Natural killer cell (primary cell): ENCODE results near the gene VGLL3. TPM values are rescaled to one million over a fixed set of nuclear protein-coding genes. Genes with fewer than 3 reads are reported as not detected.

Source experiments
- ATAC-seq, 3 donors: fragments of 150-1000 bp in 2 of 3; fragments of 200-7000 bp in 1 of 3; cut with Tn5 transposase; 1 replicate in 1 of 3; 2 replicates in 2 of 3; pipeline ENCODE4 v1.10.0; 2021; ENCODE audit warnings: mild to moderate bottlenecking in 2 of 3, moderate library complexity in 2 of 3
- DNase-seq, 2 donors: peaks; one replicate each; pipeline versions ENCODE4 v3.0.0 to v3.0.0-alpha.2; 2013 to 2021; ENCODE audit warnings: mixed read lengths in 1 of 2
- H3K27ac ChIP-seq: one replicate; pipeline ENCODE4 v1.5.1; 2013; ENCODE audit warnings: mild to moderate bottlenecking, low read length
- H3K27me3 ChIP-seq: one replicate; pipeline ENCODE4 v1.6.1; 2013; ENCODE audit warnings: low read length; ENCODE audit not compliant: control insufficient read depth, insufficient read depth
- H3K36me3 ChIP-seq: one replicate; pipeline ENCODE4 v1.6.1; 2013; ENCODE audit warnings: low read length; ENCODE audit not compliant: control insufficient read depth, insufficient read depth
- H3K4me1 ChIP-seq: one replicate; pipeline ENCODE4 v1.6.1; 2013; ENCODE audit warnings: low read length; ENCODE audit not compliant: control insufficient read depth, insufficient read depth
- H3K4me3 ChIP-seq: one replicate; pipeline ENCODE4 v1.5.1; 2013; ENCODE audit warnings: low read length
- H3K9me3 ChIP-seq: one replicate; pipeline ENCODE4 v1.6.1; 2013; ENCODE audit warnings: low read length; ENCODE audit not compliant: control insufficient read depth, insufficient read depth
- H3K27ac Mint-ChIP-seq, 2 donors: one replicate each; pipeline ENCODE4 v1.8.0; 2022; ENCODE audit warnings: mild to moderate bottlenecking in 2 of 2, mixed read lengths in 2 of 2, moderate library complexity in 1 of 2
- H3K27me3 Mint-ChIP-seq, 2 donors: one replicate each; pipeline ENCODE4 v1.8.0; 2022; ENCODE audit warnings: low read depth in 2 of 2, mixed read lengths in 2 of 2
- H3K36me3 Mint-ChIP-seq: one replicate; pipeline ENCODE4 v1.8.0; 2022; ENCODE audit warnings: mixed read lengths
- H3K4me1 Mint-ChIP-seq, 2 donors: one replicate each; pipeline ENCODE4 v1.8.0; 2022; ENCODE audit warnings: mixed read lengths in 2 of 2
- H3K4me3 Mint-ChIP-seq: one replicate; pipeline ENCODE4 v1.8.0; 2022; ENCODE audit warnings: mild to moderate bottlenecking, moderate library complexity, mixed read lengths
- H3K9me3 Mint-ChIP-seq, 2 donors: one replicate each; pipeline ENCODE4 v1.8.0; 2022; ENCODE audit warnings: mixed read lengths in 2 of 2
- WGBS: methylation state at CpG from one replicate; pipeline ENCODE4 v1.1.7; 2013; ENCODE audit warnings: missing lambda C conversion rate; ENCODE audit not compliant: insufficient coverage; 5-methylcytosine and 5-hydroxymethylcytosine counted together
- intact Hi-C: fragments of 100-400 bp; cut with micrococcal nuclease; formaldehyde crosslinking; loops from one replicate; pipeline ENCODE4 v1.14.2; 2022
- total RNA-seq, 4 donors: library from RNA; stranded (reverse); fragments of 120-200 nt in 1 of 4; gene quantifications; one replicate each; pipeline versions ENCODE4 v1.2.3 to v1.2.4, GENCODE V29; 2013 to 2022
- TF ChIP-seq, protein P1 (sequence below): fragments of 200-600 bp; IDR thresholded peaks from one replicate; pipeline ENCODE4 v1.8.0; 2022; ENCODE audit warnings: antibody characterized with exemption

The VGLL3 gene
- total RNA-seq, 3 donors from 2014 or later (not counting 1 experiment from before 2014, with no cell fraction given), result not detected

DNA sequence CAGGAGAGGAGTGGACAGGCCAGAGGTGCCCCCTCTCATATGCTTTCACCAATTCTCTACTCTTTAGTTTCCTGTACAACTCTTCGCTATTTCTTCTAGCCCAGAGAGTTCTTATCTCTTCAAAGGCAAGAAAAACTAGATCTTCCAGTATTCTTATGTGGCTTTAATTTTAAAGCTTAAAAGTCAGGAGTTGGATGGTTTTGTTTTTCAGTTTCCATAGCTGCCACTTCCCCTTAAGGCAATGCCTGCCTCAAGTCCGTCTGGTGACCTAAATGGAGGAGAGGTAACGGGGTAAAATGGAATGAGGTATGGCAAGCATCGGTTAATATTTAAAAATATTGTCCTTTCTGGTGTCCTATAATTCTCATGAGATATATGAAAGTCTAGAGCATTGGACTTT, 11.4 kb upstream of the VGLL3 start:
- H3K4me3 Mint-ChIP-seq, result no peak overlapping the region
- H3K9me3 Mint-ChIP-seq, result peaks cover 4 to 5% of the 10 kb centered on the region in 2 donors
- Histone ChIP-seq H3K36me3 (no peaks in the 10 kb centered on the region), H3K4me1 (no peaks in the 10 kb centered on the region), H3K9me3 (no peaks in the 10 kb centered on the region), H3K27ac (no peak overlapping the region), H3K4me3 (no peak overlapping the region), H3K27me3 (no peaks in the 10 kb centered on the region)
- TF ChIP-seq, protein P1, sequence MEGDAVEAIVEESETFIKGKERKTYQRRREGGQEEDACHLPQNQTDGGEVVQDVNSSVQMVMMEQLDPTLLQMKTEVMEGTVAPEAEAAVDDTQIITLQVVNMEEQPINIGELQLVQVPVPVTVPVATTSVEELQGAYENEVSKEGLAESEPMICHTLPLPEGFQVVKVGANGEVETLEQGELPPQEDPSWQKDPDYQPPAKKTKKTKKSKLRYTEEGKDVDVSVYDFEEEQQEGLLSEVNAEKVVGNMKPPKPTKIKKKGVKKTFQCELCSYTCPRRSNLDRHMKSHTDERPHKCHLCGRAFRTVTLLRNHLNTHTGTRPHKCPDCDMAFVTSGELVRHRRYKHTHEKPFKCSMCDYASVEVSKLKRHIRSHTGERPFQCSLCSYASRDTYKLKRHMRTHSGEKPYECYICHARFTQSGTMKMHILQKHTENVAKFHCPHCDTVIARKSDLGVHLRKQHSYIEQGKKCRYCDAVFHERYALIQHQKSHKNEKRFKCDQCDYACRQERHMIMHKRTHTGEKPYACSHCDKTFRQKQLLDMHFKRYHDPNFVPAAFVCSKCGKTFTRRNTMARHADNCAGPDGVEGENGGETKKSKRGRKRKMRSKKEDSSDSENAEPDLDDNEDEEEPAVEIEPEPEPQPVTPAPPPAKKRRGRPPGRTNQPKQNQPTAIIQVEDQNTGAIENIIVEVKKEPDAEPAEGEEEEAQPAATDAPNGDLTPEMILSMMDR, result no peak
- H3K27me3 Mint-ChIP-seq, result no peaks in the 10 kb centered on the region
- 84% methylated on average over 3 of the region's 4 CpGs for WGBS
- DNase-seq, result no peak
- H3K36me3 Mint-ChIP-seq, result no peaks in the 10 kb centered on the region
- intact Hi-C loops, result no loop called here
- no peak overlapping the region for H3K27ac Mint-ChIP-seq
- no peak for ATAC-seq
- H3K4me1 Mint-ChIP-seq, result no peaks in the 10 kb centered on the region

DNA sequence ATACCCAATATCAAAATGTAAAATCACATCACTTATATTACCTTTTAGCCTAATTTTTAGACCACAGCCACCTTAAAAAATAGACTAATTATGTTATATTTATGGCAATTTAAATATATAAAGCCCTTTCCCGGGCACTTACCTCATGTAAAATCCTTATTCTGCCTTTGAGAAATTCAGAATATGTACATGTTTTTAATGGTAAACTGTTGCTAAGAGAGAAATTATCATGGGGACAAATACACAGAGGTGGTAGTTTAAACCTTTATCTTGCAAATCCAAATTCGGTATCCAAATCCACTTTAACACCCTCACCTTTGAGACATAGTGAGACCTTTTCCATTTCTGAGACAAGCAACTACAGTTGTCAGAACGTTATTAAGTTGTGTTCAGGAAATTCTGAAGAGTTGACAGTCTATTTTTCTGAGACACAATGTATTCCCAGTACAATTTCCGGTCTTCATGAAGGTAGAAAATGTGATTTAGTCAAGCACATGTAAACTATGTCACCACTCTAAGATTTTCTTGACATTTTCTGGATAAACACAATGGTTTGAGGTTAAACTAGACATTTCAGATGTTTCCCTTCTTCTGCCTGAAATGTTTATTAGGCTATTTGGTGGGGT, 10.6 kb upstream of the VGLL3 start:
- WGBS, result 38% methylated on average over 3 of the region's 4 CpGs
- TF ChIP-seq, protein P1, result no peak
- H3K27me3 Mint-ChIP-seq, result no peaks in the 10 kb centered on the region
- H3K36me3 Mint-ChIP-seq, result no peaks in the 10 kb centered on the region
- H3K4me3 Mint-ChIP-seq, result no peak overlapping the region
- ATAC-seq (no peak), DNase-seq (no peak)
- Histone ChIP-seq H3K27ac (no peak overlapping the region), H3K4me1 (no peaks in the 10 kb centered on the region), H3K9me3 (no peaks in the 10 kb centered on the region), H3K27me3 (no peaks in the 10 kb centered on the region), H3K4me3 (no peak overlapping the region), H3K36me3 (no peaks in the 10 kb centered on the region)
- peaks cover 4 to 5% of the 10 kb centered on the region in 2 donors for H3K9me3 Mint-ChIP-seq
- no peak overlapping the region for H3K27ac Mint-ChIP-seq
- no peaks in the 10 kb centered on the region for H3K4me1 Mint-ChIP-seq
- intact Hi-C loops, result no loop called here

DNA sequence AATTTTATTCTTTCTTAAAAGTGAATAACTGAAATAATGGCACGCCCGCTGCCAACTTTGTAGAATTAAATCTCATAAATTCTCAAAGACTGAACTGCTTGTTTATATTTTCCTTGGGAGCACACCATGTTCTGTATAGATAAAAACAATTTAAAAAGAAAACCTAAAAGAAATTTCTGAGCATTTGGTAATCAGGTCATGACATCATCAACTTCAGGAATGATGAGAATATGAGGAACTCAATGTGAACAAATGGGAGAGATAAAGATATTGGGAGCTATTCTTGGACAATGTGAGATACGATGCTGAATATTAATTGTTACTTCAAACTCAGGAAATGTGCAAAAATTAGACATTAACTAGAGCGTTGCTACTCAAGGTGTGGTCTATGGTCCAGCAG, 10.0 kb upstream of the VGLL3 start:
- DNase-seq, result no peak
- no peak overlapping the region for H3K27ac Mint-ChIP-seq
- no peak overlapping the region for H3K27ac ChIP-seq
- no peaks in the 10 kb centered on the region for H3K9me3 ChIP-seq
- ATAC-seq, result no peak
- TF ChIP-seq, protein P1, result no peak
- no peaks in the 10 kb centered on the region for H3K4me1 ChIP-seq
- intact Hi-C loops, result no loop called here
- no peaks in the 10 kb centered on the region for H3K4me1 Mint-ChIP-seq
- H3K27me3 ChIP-seq, result no peaks in the 10 kb centered on the region
- WGBS, result 77% methylated on average over 2 of the region's 4 CpGs
- H3K9me3 Mint-ChIP-seq, result peaks cover 0 to 5% of the 10 kb centered on the region in 2 donors
- H3K4me3 ChIP-seq, result no peak overlapping the region
- H3K36me3 Mint-ChIP-seq, result no peaks in the 10 kb centered on the region
- no peaks in the 10 kb centered on the region for H3K36me3 ChIP-seq
- H3K4me3 Mint-ChIP-seq, result no peak overlapping the region
- no peaks in the 10 kb centered on the region for H3K27me3 Mint-ChIP-seq

DNA sequence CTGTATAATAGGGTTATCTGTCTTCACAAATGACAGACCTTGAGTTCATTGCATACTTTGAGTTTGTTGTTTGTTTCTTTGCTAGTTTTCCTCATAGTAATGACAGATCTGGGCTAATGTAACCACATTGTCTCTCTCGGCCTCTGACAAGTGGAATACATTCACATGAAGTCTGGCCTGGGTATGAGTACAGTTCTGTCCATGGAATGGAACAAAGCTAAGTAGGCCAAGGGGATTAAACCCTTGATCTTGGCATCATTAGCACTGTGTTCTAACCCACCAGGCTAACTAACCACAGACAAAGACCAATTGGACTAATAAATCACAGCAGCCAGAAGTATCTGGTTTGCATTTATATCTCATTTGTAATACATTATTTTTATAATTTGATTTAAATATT, 7.6 kb upstream of the VGLL3 start:
- ATAC-seq (no peak), DNase-seq (no peak)
- Mint-ChIP-seq H3K27ac (no peak overlapping the region), H3K4me3 (no peak overlapping the region), H3K36me3 (no peaks in the 10 kb centered on the region), H3K27me3 (peaks cover 4 to 8% of the 10 kb centered on the region in 2 donors), H3K4me1 (no peaks in the 10 kb centered on the region), H3K9me3 (peaks cover 5% of the 10 kb centered on the region in 2 donors)
- Histone ChIP-seq H3K9me3 (no peaks in the 10 kb centered on the region), H3K4me3 (no peak overlapping the region), H3K27ac (no peak overlapping the region), H3K36me3 (no peaks in the 10 kb centered on the region), H3K27me3 (no peaks in the 10 kb centered on the region), H3K4me1 (no peaks in the 10 kb centered on the region)
- intact Hi-C loops, result no loop called here
- TF ChIP-seq, protein P1, result no peak
- 86% methylated on average over 1 of the region's 1 CpG for WGBS
